DMS79 treated with DMSO at 0.1 percent for 48 hours (cell line): Measurements from ENCODE around the gene FBXW12.
"Not testable (repeated sequence)": the region's sequence is repeated elsewhere in the genome, so short reads cannot be mapped to it uniquely, and the experiment has no call there.

ENCODE experiments used
- DNase-seq: peaks from one replicate; lab custom pipeline; 2025; lab: John Stamatoyannopoulos, UW

FBXW12 gene

GRCh38 chr3:48372862-48373435 lies 930 bp downstream of the FBXW12 start:
- DNase-seq = no peak

GRCh38 chr3:48387634-48388033 lies 15.6 kb downstream of the FBXW12 start:
- no peak for DNase-seq

- no peak for DNase-seq
Observed at GRCh38 chr3:48388966-48389365, 16.9 kb downstream of the FBXW12 start.

- DNase-seq = no peak
Observed at GRCh38 chr3:48394391-48394790, 22.4 kb downstream of the FBXW12 start.

GRCh38 chr3:48395714-48396113 lies 23.7 kb downstream of the FBXW12 start:
- no peak for DNase-seq

GRCh38 chr3:48397767-48398681 lies 26.0 kb downstream of the FBXW12 start:
- no peak for DNase-seq

- no peak for DNase-seq
Observed at GRCh38 chr3:48398701-48399386, 26.8 kb downstream of the FBXW12 start.

- DNase-seq = no peak
Observed at GRCh38 chr3:48399387-48400172, 27.6 kb downstream of the FBXW12 start.

- DNase-seq = peak; percentile 19
Observed at GRCh38 chr3:48400824-48401433, 28.9 kb downstream of the FBXW12 start.

GRCh38 chr3:48401434-48401901 lies 29.4 kb downstream of the FBXW12 start:
- DNase-seq = not testable (repeated sequence)

- no peak for DNase-seq
Observed at GRCh38 chr3:48402281-48402732, 30.3 kb downstream of the FBXW12 start.

- no peak for DNase-seq
Observed at GRCh38 chr3:48402907-48403306, 30.9 kb downstream of the FBXW12 start.

- DNase-seq = no peak
Observed at GRCh38 chr3:48403533-48404439, 31.8 kb downstream of the FBXW12 start.

- no peak for DNase-seq
Observed at GRCh38 chr3:48404440-48405342, 32.7 kb downstream of the FBXW12 start.

- DNase-seq = no peak
Observed at GRCh38 chr3:48405343-48405881, 33.4 kb downstream of the FBXW12 start.

GRCh38 chr3:48405971-48406370 lies 34.0 kb downstream of the FBXW12 start:
- no peak for DNase-seq

- no peak for DNase-seq
Observed at GRCh38 chr3:48406443-48407431, 34.7 kb downstream of the FBXW12 start.
